ENCODE results near the gene LBHD2. TPM values are rescaled to one million over a fixed set of nuclear protein-coding genes. Genes with fewer than 3 reads are reported as not detected.
A peak's percentile ranks its signal among the peaks of the same experiment; 100 is the strongest.

Gene LBHD2
- total RNA-seq, 3 donors from 2014 or later, result not detected

DNA sequence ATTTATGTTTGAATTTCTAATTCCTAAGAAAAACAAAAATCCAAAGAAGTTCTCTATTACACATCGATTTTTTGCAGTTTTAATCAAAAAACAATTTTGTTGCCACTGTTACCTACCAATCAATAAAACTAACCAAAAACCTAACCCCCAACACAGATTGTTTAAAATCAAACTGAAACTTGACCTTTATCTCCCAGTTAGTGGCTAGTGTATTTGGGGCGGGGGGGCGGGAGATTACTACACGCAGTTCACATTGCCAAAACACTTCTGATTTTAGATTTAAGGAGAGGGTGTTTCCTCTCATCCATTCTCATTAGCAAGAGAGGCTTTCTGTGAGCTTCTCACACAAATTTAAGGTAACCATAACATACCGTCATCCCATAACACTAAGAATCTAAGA, 33.1 kb upstream of the LBHD2 start:
- intact Hi-C loops (cut with DNase I, micrococcal nuclease), result no loop called here
- DNase-seq (no peak), ATAC-seq (no peak)

GRCh38 chr14:103052407-103052806, 31.6 kb upstream of the LBHD2 start:
- ATAC-seq (no peak), DNase-seq (no peak)
- intact Hi-C loops (cut with DNase I, micrococcal nuclease), result no loop called here
- TF ChIP-seq, protein P1, sequence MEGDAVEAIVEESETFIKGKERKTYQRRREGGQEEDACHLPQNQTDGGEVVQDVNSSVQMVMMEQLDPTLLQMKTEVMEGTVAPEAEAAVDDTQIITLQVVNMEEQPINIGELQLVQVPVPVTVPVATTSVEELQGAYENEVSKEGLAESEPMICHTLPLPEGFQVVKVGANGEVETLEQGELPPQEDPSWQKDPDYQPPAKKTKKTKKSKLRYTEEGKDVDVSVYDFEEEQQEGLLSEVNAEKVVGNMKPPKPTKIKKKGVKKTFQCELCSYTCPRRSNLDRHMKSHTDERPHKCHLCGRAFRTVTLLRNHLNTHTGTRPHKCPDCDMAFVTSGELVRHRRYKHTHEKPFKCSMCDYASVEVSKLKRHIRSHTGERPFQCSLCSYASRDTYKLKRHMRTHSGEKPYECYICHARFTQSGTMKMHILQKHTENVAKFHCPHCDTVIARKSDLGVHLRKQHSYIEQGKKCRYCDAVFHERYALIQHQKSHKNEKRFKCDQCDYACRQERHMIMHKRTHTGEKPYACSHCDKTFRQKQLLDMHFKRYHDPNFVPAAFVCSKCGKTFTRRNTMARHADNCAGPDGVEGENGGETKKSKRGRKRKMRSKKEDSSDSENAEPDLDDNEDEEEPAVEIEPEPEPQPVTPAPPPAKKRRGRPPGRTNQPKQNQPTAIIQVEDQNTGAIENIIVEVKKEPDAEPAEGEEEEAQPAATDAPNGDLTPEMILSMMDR (IDR thresholded peaks at IDR 0.05), result no peak
- H3K9me3 ChIP-seq, result no peaks in the 10 kb centered on the region
- peaks cover 14% of the 10 kb centered on the region for H3K4me1 ChIP-seq (ENCODE audit: low read depth)
- no peak overlapping the region for H3K4me3 ChIP-seq
- H3K36me3 ChIP-seq (ENCODE audit: low read depth), result no peaks in the 10 kb centered on the region

More for the DNA sequence above, 33.1 kb upstream of the LBHD2 start:
- Histone ChIP-seq H3K9me3 (no peaks in the 10 kb centered on the region), H3K4me3 (no peak overlapping the region), H3K4me1 (ENCODE audit: low read depth) (peaks cover 11% of the 10 kb centered on the region), H3K36me3 (ENCODE audit: low read depth) (no peaks in the 10 kb centered on the region)
- TF ChIP-seq, protein P1 (IDR thresholded peaks at IDR 0.05), result no peak

- Histone ChIP-seq H3K4me1 (ENCODE audit: low read depth) (peaks cover 19% of the 10 kb centered on the region), H3K36me3 (ENCODE audit: low read depth) (no peaks in the 10 kb centered on the region), H3K9me3 (no peaks in the 10 kb centered on the region), H3K4me3 (no peak overlapping the region)
- TF ChIP-seq, protein P1 (IDR thresholded peaks at IDR 0.05), result no peak
- ATAC-seq, result no peak
- no peak for DNase-seq
- intact Hi-C loops (cut with DNase I, micrococcal nuclease), result no loop called here
Observed at GRCh38 chr14:103055695-103056094, 28.3 kb upstream of the LBHD2 start.

- ATAC-seq, result peak; percentile 54
- intact Hi-C loops (cut with DNase I, micrococcal nuclease), result no loop called here
- TF ChIP-seq, protein P1 (IDR thresholded peaks at IDR 0.05), result no peak
- no peaks in the 10 kb centered on the region for H3K36me3 ChIP-seq (ENCODE audit: low read depth)
- no peaks in the 10 kb centered on the region for H3K9me3 ChIP-seq
- H3K4me1 ChIP-seq (ENCODE audit: low read depth), result peaks cover 19% of the 10 kb centered on the region
- peak overlapping the region; percentile 74 for H3K4me3 ChIP-seq
- DNase-seq, result peak; percentile 80 to 87 (median 82)
Observed at GRCh38 chr14:103056322-103057027, 27.5 kb upstream of the LBHD2 start.

DNA sequence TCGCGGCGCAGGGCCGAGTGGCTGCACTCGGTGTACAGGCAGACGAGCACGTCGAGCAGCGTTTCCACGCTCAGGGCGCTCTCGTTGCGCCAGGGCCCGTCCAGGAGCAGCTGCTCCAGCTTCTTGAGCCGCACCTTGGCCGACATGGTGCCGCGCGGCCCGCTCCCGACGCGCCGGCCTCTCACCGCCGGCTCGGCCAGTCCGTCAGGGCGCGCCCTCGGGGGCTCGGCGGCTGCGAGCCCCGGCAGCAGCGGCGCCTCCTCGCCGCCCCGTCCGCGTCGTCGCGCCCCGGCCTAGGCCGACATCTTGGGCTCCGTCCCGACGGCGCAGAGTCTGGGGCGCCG, 27.0 kb upstream of the LBHD2 start:
- Histone ChIP-seq H3K36me3 (ENCODE audit: low read depth) (no peaks in the 10 kb centered on the region), H3K9me3 (no peaks in the 10 kb centered on the region), H3K4me3 (peak overlapping the region; percentile 74), H3K4me1 (ENCODE audit: low read depth) (peaks cover 19% of the 10 kb centered on the region)
- DNase-seq, result peak in 1 of 3 donors; percentile 70
- peak; percentile 32 for ATAC-seq
- TF ChIP-seq, protein P1 (IDR thresholded peaks at IDR 0.05), result no peak
- intact Hi-C loops (cut with DNase I, micrococcal nuclease), result no loop called here
